ENCODE results near the gene VPS13D.

DNA sequence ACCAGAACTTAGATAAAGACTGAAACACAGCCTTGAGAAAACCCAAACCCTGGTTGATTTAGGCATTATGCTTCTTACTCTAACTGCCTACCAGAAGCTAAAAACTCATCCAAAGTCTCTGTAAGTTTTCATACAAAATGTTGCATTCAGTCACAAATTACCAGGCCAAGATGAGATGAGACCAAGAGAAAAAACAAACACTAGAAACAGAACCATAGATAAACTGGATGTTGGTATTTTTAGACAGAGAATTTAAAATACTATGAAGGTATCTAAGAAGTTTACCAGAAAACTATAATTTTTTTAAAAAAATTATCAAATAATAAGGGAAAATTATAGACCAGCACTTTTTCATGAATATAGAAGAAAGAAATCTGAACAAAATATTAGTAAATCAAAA is 180.5 kb downstream of the VPS13D start:
- no peak for TF ChIP-seq EP300 (IDR thresholded peaks at IDR 0.05; ENCODE audit: borderline replicate concordance)
- TF ChIP-seq, protein P1, sequence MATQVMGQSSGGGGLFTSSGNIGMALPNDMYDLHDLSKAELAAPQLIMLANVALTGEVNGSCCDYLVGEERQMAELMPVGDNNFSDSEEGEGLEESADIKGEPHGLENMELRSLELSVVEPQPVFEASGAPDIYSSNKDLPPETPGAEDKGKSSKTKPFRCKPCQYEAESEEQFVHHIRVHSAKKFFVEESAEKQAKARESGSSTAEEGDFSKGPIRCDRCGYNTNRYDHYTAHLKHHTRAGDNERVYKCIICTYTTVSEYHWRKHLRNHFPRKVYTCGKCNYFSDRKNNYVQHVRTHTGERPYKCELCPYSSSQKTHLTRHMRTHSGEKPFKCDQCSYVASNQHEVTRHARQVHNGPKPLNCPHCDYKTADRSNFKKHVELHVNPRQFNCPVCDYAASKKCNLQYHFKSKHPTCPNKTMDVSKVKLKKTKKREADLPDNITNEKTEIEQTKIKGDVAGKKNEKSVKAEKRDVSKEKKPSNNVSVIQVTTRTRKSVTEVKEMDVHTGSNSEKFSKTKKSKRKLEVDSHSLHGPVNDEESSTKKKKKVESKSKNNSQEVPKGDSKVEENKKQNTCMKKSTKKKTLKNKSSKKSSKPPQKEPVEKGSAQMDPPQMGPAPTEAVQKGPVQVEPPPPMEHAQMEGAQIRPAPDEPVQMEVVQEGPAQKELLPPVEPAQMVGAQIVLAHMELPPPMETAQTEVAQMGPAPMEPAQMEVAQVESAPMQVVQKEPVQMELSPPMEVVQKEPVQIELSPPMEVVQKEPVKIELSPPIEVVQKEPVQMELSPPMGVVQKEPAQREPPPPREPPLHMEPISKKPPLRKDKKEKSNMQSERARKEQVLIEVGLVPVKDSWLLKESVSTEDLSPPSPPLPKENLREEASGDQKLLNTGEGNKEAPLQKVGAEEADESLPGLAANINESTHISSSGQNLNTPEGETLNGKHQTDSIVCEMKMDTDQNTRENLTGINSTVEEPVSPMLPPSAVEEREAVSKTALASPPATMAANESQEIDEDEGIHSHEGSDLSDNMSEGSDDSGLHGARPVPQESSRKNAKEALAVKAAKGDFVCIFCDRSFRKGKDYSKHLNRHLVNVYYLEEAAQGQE (IDR thresholded peaks at IDR 0.05; ENCODE audit: low read depth), result no peak
- TF ChIP-seq CREB1 (IDR thresholded peaks at IDR 0.05; ENCODE audit: low read depth), result no peak
- no peak for TF ChIP-seq TCF12 (IDR thresholded peaks at IDR 0.05; ENCODE audit: low read depth)
- TF ChIP-seq RAD21 (IDR thresholded peaks at IDR 0.05; ENCODE audit: low read depth), result no peak
- TF ChIP-seq EGR1 (IDR thresholded peaks at IDR 0.05), result no peak
- TF ChIP-seq TAF1 (IDR thresholded peaks at IDR 0.05; ENCODE audit: low read depth), result no peak
- no peak for TF ChIP-seq NFIC (IDR thresholded peaks at IDR 0.05)
